SIG-M5 (cell line): ENCODE data around the gene ATG2A.

Source experiments
- DNase-seq: peaks from one replicate; lab custom pipeline; 2025; lab: John Stamatoyannopoulos, UW

ATG2A gene

DNA sequence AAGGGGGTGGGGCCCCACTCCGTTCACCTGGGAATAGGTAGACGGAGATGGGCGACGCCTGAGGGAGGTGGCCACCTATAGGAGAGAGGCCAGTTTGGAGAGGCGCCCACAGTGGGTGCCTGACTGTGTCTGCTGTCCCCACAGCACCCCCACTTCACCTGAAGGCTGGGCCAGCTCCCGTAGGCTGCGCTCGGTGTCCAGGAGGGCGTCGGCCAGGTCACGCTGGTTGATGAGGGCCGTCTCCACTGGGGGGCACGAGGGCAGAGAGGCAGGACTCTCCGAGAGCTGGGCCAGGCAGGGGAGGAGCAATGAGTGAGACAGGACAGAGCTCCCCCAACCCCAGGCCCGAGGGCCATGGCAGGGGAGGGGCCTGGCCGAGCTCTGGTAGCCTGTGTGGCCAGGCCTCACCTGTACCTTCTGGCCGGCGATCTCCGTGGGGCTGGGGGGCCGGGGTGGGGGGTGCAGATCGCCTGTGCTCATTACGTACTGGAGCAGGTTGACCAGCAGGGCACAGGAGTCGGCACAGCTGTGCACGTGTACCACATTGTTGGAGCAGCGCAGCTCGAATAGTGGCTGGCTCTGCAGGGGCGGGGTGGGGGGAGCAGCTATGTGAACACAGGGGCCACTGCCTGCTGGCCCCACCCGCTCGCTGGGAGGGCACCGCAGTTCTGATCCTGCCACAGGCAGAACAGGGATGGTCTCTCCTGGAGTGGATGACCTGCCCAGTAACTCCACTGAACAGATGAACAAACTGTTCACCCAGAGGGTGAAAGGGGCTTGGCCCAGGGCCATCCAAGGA is 14.7 kb downstream of the ATG2A start:
- DNase-seq, result no peak

DNA sequence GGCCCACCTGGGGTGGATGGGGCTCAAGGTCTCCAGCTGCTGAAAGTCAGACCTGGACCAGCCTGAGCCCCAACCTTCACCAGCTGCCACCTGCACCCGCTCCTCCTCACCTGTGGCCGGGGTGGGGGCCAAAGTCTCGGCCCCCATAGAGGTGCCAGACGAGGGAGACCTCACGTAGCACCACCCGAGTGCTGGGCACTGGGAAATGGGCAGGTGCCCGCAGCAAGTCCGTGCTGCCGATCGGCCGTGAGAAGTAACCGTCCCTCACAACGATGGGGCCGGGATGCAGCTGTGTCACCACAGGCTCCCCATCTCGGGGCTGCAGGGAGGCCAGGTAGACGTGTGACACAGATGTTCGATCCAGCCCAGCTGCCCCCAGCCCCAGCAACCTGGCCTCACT is 16.2 kb downstream of the ATG2A start:
- DNase-seq, result no peak

DNA sequence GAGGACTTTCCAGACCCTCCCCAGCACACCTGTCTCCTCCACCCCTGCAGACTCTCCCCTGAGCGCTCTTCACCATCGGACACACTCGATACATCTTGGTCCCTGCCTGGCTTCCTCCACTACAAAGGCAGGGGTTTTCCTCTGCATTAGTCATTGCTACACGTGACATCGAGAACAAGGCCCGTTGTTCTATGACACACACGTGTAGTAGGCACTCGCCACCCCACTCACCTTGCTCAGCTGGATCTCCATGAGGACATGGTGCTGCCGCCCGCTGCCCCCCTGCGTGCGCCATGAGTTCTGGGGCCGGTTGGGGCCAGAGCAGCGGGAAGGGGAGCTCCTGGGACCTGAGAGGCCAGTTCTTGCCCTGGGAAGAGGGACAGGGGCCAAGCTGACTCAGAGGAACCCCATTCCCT is 16.7 kb downstream of the ATG2A start:
- DNase-seq, result no peak

DNA sequence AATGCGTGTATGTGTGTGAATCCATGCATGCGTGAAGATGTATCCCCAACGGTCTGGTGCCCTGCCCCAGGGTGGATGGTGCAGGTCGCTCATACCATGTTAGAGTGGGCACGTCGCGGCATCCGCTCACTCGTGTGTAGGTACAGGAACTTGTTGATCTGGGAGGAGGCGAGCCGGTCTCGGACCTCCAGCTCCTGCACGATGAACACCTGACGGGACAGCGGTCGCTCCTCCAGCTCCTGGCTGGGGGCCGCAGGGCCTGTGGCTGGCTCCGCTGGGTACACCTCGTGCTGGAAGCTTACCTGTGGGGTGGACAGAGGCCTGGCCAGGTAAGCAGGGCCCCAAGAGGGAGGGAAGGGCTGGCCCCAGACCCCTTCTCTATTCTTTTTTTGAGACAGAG is 18.5 kb downstream of the ATG2A start:
- DNase-seq, result no peak

DNA sequence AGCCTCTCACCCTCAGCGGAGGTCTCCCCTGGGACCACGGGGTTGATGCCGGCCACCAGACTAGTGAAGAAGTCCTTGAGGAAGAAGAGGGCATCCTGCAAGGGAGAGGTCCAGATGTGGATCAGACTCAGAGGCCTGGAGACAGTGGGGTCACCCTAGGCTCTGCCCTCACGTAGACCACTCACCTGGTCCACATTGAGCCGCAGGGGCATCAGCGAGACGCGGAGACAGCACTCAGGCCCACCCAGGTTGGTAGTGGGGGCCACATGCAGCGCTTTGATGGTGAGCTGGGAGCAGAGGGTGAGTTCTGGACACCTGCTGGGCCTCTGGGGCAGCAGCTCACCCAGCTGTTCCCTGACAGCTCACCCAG is 18.9 kb downstream of the ATG2A start:
- no peak for DNase-seq

DNA sequence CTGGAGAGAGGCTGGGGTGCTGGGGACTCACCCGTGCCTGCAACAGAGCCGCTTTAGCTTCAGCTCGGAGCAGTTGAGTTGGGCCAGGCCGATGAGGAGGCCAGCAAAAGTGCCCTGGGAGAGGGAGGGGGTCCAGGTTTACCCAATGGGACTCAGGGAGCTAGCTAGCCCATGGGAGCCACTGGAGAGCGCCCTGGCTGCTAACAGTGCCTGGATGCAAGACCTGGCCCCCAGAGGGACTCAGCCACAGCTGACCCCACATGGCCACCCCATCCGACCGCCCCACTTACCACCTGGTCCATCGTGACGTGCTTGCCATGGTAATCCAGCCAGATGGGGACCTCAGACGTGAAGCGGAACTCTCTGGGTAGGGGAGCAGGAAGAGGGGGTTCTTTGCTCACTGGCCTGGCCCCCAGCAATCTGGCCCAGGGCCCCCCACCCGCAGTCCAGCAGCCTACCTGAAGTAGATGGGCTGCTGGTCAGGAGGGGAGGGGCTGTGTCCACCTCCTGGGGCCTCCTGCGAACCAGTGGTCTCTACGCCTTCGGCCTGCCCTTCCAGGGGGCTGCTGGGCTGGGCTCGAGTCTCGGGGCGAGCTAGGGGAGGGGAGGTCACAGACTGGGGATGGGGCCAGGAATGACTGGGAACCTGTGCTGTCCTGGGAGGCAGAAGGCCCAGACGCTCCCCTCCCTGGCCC is 19.5 kb downstream of the ATG2A start:
- no peak for DNase-seq

DNA sequence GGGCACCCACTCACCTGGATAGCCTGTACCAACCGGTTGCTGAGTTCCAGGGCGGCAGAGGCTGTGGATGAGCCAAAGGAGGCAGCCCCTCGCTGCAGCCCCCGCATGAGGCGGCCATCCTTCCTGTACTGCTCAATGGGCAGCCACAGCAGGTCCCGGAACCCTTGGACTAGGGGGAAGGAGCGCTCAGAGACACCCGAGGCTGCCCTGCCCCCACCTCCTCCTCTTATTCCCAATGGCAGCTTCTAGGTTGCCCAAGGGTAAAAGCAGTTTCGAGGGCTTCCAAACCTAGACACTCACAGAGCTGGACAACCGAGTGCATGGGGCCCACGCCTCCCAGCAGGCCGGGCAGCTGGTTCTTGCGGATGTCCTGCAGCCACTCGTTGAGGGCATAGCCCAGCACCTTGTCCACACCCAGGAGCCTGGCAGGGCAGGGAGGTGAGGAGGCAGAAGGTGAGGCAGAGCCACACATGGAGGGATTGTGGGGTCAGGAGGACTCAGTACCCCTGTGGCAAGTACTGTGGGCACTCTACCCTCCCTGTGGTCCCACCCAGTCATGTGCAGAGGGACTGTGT is 20.5 kb downstream of the ATG2A start:
- DNase-seq, result no peak

DNA sequence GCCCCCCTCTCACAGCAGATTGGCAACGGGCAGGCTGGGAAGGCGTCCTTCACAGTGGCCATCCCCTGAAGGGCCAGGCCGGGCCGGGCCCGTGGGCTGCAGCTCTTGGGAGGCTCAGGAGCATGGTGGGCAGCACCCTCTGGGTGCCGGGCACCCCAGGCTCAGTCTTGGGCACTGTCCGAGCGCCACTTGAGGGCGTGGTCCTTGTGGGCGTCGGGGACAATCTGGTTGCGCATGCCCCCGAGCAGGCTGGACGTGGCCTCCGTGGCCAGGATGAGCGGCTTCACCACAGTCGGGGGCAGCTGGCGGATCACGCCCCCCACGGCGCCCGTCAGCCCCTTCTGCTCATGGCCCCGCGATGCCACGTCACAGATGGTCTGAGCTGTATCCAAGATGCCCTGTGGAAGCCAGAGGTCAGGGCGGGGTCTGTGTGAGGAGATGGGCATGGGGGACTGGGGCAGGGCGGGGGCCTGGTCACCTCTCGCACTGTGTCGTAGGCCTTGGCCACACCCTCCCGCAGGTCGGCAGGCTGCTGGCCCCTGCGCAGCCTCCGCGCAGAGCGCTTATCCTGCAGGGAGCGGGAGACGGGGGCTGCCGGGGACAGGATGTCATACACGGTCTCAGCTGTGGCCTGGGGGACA is 22.1 kb downstream of the ATG2A start:
- DNase-seq, result no peak

DNA sequence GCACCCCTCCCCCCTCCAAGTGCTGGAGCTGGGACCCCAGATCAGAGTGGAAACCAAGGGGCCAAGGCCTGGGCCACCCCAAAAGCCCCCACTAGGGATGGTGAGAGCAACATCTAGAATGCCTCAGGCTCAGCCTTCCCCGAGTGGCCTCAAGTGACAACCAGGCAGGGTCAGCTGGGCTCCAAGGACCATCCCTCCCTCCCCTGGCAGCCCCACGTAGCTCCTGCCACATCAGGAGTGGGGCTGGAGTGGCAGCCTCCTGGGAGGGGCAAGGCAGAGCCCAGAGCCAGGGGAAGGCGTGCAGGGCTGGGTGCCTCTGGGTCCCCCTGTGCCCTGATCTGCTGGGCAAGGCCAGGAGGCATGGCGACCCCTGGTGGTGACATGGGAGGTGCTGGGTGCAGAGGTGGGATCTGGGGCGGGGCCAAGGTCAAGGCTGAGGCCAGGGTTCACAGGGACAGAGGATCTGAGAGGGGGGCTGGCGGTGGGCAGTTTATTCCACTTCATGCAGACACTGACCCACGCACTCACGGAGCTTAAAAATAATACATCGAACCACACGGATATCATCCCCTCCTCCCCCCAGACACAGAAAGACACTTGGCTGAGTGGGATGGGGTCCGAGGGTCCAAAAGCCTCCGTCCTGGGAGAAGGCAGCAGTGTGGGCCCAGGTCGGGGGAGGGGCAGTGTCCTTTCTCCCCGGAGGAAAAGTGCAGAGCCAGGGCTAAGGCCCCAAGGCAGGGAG is 22.8 kb downstream of the ATG2A start:
- DNase-seq, result no peak

DNA sequence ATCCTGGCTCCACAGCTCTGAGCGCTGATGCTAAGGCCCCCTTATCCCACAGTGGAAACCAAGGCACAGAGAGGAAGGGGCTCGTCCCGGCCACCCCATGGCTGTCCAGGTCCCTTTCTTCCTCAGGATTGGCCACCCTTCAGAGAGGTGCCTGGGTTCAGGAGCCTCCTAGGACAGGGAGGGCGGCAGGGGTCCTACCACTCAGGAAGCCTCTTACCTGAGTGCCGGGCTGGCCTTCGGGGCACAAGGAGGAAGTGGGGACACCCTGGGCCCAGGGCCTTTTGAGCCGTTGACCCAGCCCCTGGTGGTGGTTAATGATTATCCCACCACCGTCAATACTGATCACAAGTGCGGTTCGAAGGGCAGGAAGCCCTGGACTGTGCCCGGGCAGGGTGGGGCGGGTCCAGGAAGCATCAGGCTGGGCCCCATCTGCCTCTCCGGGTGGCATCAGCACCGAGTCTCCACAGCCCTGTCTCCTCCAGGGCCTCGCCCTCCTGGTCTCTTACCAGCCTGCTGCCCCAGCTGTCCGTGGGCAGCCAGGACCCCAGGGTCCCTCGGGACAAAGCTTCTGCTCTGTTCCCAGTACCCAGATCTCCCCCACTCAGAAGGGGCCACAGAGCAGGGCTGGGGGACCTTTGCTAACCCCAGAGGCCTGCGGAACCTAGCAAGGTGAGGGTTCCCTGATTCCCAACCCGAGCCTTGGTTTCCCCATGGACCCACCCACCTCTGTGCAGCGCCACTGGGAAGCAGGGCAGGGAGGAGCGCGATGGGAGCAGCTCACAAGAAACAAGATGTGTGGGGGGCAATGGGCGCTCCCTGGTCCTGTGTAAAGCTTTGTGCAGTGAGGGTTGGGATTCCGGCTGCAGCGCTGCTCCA is 23.6 kb downstream of the ATG2A start:
- no peak for DNase-seq

DNA sequence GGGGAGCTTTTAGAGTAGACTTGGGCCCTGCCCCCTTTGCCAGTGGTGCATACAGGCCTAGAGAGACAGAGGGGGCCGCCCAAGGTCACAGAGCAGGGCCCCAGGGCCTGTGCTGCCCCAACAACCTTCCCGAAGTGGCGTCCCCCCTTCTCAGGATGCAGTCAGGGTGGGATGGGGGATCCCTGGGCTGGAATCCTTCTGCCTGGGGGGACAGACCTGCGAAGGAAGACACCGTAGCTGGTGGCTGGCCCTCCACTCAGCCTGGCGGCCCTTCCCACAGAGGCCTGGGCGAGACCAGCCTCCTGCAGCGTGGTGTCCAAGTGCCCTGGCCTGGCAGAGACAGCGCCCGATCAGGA is 24.2 kb downstream of the ATG2A start:
- DNase-seq, result no peak

DNA sequence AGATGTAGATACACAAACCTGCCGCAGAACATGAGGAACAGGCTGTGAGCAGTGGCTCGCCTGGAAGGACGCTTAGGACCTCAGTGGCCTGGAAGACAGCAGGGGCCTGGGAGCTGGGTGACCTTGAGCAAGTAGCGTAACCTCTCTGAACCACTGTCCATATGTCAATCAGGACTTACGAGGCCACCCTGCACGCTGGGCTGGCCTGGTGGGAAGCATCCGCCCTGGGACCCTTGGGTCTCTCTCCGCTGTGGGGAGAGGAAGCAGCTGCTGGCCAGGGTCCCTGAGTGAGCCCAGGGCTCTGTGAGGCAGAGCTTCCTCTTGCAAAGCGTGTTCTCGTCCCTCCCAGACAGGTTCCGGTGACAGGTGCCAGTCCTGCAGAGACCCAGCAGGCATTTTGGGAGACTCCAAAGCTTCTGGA is 24.6 kb downstream of the ATG2A start:
- DNase-seq, result no peak

DNA sequence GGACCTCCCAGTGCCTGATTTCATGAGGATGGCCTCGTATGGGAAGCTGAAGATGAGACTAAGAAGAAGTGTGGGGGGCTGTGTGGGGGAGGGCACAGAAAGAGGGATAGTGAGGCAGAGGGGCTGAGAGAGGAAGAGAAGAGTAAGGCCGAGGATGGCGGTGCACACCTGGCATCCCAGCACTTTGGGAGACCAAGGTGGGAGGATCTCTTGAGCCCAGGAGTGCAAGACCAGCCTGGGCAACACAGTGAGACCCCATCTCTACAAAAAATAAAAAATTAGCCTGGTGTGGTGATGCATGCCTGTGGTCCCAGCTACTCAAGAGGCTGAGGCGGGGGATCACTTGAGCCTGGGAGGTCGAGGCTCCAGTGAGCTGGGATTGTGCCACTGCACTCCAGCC is 25.1 kb downstream of the ATG2A start:
- no peak for DNase-seq

DNA sequence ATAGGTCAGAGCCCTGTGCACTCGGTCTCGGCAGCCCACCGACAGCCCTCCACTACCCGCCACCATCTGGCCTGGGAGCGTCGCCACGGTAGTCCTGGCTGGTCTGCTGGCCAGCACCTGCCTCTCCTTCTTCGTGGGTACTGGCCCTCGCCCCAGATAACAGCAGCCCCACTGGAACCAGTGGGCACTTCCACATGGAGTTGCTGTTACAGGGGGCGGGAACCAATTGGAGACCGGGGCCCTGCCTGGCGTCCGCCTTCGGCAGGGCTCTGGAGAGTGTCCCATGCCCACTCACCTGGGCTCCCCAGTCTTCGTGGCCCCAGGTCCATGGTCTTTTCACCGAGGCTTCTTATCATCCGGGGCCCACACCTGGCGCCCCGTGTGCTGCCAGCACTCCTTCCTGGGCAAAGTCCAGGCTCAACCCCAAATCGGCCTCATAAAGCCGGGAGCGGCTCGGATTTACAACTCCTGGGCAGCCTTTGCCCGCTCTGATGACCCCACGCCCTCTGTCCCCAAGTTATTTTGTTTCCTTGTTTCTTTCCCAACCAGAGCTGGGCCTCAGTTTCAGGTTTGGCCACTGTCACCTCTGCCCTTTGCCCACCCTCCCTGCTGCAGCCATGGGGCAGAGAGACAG is 25.7 kb downstream of the ATG2A start:
- DNase-seq, result no peak

DNA sequence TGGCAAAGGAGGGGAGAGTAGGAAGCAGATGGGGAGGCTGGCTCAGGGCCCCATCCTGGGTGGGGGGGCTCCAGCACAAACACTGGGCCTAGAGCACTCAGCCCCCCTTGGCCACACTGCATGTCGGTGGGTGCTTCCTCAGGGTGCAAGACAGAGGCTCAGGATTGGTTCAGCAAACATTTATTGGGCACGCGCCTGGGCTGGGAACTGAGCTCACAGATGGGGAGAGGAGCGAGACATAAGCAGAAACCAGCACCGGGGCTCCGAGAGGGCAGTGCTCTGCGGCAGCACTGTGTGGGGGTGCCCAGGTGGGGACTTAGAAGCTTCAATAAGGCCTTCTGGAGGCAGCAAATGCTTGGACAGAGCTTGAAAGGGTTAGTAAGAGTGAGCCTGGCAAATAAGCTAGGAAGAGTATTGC is 26.5 kb downstream of the ATG2A start:
- no peak for DNase-seq

DNA sequence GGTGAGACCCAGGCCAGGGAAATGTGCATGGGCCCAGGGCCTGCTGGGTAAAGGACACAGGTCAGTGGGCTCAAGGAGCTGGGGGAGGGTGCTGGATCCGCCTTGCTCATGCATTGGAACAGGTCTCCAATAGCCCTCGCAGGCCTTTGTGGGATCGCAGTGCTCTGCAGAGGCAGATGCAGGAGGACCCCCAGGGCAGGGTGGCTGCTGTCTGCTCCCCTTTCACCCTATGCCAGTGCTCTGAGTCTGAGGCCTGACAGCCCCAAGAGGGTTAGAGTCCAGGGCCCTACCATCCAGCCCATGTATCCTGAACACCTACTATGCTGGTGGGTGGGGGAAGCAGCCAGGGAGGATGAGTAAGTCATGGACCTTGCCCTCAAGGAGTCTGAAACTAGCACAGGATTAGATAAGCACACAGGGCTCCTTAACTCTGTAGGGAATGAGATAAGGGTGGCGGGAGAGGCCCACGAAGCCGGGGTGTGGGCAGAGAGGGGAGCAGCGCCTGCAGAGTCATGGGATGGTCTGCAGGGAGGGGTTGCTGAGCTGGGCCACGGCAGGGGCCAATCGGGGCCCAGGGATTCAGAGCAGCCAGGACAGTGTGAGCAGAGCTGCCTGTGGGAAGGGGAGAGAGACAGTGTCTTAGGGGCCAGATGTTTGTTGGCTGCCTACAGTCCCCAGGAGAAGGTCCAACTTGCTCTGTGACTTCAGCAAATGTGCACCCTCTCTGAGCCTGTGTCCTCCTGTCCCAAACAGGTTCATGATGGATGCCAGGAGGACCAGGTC is 28.1 kb downstream of the ATG2A start:
- no peak for DNase-seq

DNA sequence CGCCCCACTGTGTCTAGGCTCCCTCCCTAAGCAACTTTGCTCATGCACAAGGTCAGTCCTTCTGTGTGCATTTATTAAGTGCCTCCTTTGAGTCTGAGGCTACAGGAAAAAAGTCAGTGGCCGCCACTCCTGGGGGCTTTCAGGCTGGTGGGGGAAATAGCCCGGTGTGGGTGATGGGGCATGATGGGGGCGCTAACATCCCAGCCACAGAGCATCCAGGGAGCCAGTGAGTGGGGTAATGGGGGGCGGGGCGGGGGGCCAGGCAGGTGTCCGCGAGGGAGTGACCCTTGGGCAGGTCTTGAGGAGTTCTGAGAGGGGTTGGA is 28.6 kb downstream of the ATG2A start:
- DNase-seq, result no peak

DNA sequence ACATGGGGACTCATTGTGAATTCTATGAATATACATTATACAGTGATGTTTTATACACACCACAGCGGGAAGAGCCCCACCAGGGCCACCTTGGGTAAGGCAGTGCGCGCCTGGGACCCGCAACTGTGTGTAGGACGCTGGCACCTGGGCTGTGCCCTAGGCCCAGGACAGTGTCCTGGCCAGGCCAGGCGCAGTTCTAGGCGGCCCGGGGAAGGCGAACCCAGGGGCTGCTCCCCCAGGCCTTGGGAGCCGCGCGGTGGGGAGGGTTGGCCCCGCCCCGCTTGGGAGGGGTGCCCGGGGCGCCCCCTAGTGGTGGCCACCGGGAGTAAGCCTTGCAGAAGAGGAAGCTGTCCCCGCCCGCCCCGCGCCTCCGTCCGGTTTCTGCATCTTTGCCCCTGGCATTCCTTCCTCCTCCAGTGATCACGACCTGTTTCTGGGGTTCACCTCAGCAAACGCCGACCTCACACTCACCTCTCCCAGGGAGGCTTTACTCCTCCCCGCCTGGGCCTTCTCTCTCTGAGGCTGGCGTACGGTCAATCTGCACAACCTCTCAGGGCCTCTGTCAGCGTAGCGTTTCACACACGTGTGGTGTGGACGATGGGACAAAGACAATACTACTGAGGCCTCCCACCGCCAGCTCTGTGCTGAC is 29.1 kb downstream of the ATG2A start:
- DNase-seq, result no peak

DNA sequence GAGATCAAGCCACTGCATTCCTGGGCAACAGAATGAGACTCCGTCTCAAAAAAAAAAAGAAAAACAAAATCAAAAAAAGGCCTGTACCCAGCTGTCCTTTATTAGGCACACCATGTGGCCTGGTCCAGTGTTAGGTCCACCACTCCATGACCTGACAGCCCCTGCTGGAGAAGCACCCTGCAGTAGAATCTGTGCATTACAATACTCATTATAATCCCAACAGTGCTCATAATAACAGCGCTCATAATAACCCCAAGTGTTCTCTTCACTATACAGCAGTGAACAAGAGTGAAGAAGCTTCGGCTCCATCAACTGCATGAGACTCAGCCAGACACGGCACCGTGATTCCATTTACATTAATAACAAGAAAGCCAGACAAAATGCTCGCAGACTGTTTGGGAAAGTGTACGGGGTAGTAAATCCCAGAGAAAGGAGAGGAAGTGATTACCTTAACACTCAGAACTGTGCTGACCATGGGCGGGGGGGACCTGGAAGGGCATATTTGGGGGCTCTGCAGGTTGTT is 29.7 kb downstream of the ATG2A start:
- no peak for DNase-seq
